Loucy (cell line): Measurements from ENCODE around the gene LYRM9.

Experiments
- CTCF ChIP-seq: fragments of 200-600 bp; sonication (generic); conservative IDR thresholded peaks from 2 replicates; pipeline ENCODE4 v1.5.1; 2014; ENCODE audit warnings: mild to moderate bottlenecking, antibody characterized with exemption, low read length
- EZH2phosphoT487 ChIP-seq: fragments of 200-600 bp; IDR thresholded peaks from 2 replicates; pipeline ENCODE4 v1.6.1; 2018; ENCODE audit warnings: antibody characterized with exemption, mild to moderate bottlenecking, moderate library complexity, borderline replicate concordance

- TF ChIP-seq CTCF (no peak), EZH2phosphoT487 (no peak)
Observed at GRCh38 chr17:27906226-27906580, 13.0 kb upstream of the LYRM9 start.
